ENCODE results near the gene HEPN1. TPM values are rescaled to one million over a fixed set of nuclear protein-coding genes. Genes with fewer than 3 reads are reported as not detected.

Gene HEPN1
- total RNA-seq, 1 experiment from 2014 or later, result not detected

GRCh38 chr11:124915541-124916369 is 3.3 kb upstream of the HEPN1 start:
- intact Hi-C loops (cut with micrococcal nuclease; ENCODE audit: unreplicated experiment), result no loop called here
- Histone ChIP-seq H3K36me3 (ENCODE audit: insufficient read depth, low read length, poor library complexity, severe bottlenecking) (no peaks in the 10 kb centered on the region), H3K9me3 (ENCODE audit: low read depth, low read length, poor library complexity, severe bottlenecking) (no peaks in the 10 kb centered on the region), H3K4me3 (ENCODE audit: low read depth, low read length, poor library complexity, severe bottlenecking) (no peak overlapping the region), H3K27me3 (replicated peaks; ENCODE audit: insufficient read depth, low read depth, low read length, poor library complexity) (no peaks in the 10 kb centered on the region), H3K4me1 (ENCODE audit: insufficient read depth, low read length, poor library complexity, severe bottlenecking) (no peaks in the 10 kb centered on the region), H3K27ac (ENCODE audit: low read depth, low read length, poor library complexity, severe bottlenecking) (no peak overlapping the region)
- DNase-seq (ENCODE audit: low spot score), result no peak
- ChIA-PET CTCF (no interaction called here), POLR2A (ENCODE audit: low non-redundant PET) (no interaction called here)
- BruUV-seq (replicated peaks), result no TSS peak
- TF ChIP-seq EZH2 (IDR thresholded peaks at IDR 0.05; ENCODE audit: borderline replicate concordance, low read depth, low read length, poor library complexity, severe bottlenecking) (no peak), CTCF (conservative IDR thresholded peaks at IDR 0.05; ENCODE audit: low read depth, low read length) (no peak)

GRCh38 chr11:124916370-124916710 is 2.7 kb upstream of the HEPN1 start:
- H3K27me3 ChIP-seq (replicated peaks; ENCODE audit: insufficient read depth, low read depth, low read length, poor library complexity), result no peaks in the 10 kb centered on the region
- H3K4me1 ChIP-seq (ENCODE audit: insufficient read depth, low read length, poor library complexity, severe bottlenecking), result no peaks in the 10 kb centered on the region
- DNase-seq (ENCODE audit: low spot score), result no peak
- BruUV-seq (replicated peaks), result no TSS peak
- H3K9me3 ChIP-seq (ENCODE audit: low read depth, low read length, poor library complexity, severe bottlenecking), result no peaks in the 10 kb centered on the region
- H3K27ac ChIP-seq (ENCODE audit: low read depth, low read length, poor library complexity, severe bottlenecking), result no peak overlapping the region
- H3K36me3 ChIP-seq (ENCODE audit: insufficient read depth, low read length, poor library complexity, severe bottlenecking), result no peaks in the 10 kb centered on the region
- H3K4me3 ChIP-seq (ENCODE audit: low read depth, low read length, poor library complexity, severe bottlenecking), result no peak overlapping the region
- no peak for TF ChIP-seq CTCF (conservative IDR thresholded peaks at IDR 0.05; ENCODE audit: low read depth, low read length)
- no peak for TF ChIP-seq EZH2 (IDR thresholded peaks at IDR 0.05; ENCODE audit: borderline replicate concordance, low read depth, low read length, poor library complexity, severe bottlenecking)
- intact Hi-C loops (cut with micrococcal nuclease; ENCODE audit: unreplicated experiment), result no loop called here
- CTCF ChIA-PET, result no interaction called here
- POLR2A ChIA-PET (ENCODE audit: low non-redundant PET), result no interaction called here

DNA sequence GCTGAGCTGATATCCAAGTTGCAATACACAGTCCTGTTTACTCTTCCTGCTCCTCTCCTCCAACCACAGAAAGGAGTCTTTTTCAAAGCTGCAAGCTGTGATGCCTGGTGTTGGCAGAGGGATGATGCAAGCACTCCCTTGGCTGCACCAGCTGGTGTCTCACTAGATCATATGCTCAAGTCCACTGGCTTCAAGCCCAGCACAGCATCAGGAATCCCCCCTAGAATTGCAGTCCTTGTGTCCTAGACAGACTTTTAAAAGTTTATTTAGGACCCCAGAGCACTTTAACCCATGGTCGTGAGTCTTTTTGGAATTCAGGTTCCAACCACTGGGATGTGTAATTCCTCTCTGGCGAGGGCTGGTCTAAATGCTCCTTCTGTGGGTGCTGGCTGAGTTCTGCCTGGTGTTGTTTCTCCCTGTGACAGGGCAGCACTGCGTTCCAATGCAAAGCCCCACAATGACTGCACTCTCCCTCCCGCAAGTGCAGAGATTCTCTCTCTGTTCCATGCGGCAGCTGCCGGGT is 1.9 kb upstream of the HEPN1 start:
- intact Hi-C loops (cut with micrococcal nuclease; ENCODE audit: unreplicated experiment), result no loop called here
- POLR2A ChIA-PET (ENCODE audit: low non-redundant PET), result no interaction called here

More for the DNA sequence above, 1.9 kb upstream of the HEPN1 start:
- DNase-seq (ENCODE audit: low spot score), result peak; percentile 23
- no peak overlapping the region for H3K27ac ChIP-seq (ENCODE audit: low read depth, low read length, poor library complexity, severe bottlenecking)
- no peaks in the 10 kb centered on the region for H3K9me3 ChIP-seq (ENCODE audit: low read depth, low read length, poor library complexity, severe bottlenecking)
- H3K4me3 ChIP-seq (ENCODE audit: low read depth, low read length, poor library complexity, severe bottlenecking), result no peak overlapping the region
- no peaks in the 10 kb centered on the region for H3K36me3 ChIP-seq (ENCODE audit: insufficient read depth, low read length, poor library complexity, severe bottlenecking)
- BruUV-seq (replicated peaks), result no TSS peak
- H3K4me1 ChIP-seq (ENCODE audit: insufficient read depth, low read length, poor library complexity, severe bottlenecking), result no peaks in the 10 kb centered on the region
- CTCF ChIA-PET, result no interaction called here
- no peak for TF ChIP-seq CTCF (conservative IDR thresholded peaks at IDR 0.05; ENCODE audit: low read depth, low read length)
- TF ChIP-seq EZH2 (IDR thresholded peaks at IDR 0.05; ENCODE audit: borderline replicate concordance, low read depth, low read length, poor library complexity, severe bottlenecking), result no peak
- no peaks in the 10 kb centered on the region for H3K27me3 ChIP-seq (replicated peaks; ENCODE audit: insufficient read depth, low read depth, low read length, poor library complexity)

All from A673 (cell line).